ENCODE results near the gene PTGDS.

DNA sequence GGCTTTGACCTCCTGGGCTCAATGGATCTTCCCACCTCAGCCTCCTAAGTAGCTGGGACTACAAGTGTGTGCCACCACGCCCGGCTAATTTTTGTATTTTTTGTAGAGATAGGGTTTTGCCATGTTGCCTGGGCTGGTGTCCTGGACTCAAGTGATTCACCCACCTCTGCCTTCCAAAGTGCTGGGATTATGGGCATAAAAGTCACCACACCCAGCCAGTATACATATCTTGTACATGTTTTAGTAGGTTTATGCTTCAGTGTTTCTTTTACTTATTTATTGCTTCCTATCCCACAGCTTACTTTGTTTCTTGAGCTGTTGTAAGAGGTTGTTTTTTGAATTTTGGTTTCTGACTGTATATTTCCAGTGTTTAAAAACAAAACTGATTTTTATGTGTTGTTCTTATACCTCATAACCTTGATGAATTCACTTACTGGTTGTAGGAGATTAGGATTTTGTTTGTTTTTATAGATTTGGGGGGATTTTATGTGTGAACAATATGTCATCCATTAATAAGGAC, 45.6 kb upstream of the PTGDS start:
- TF ChIP-seq CTCF (IDR thresholded peaks at IDR 0.05) (no peak), ZFX (IDR thresholded peaks at IDR 0.05; ENCODE audit: borderline replicate concordance) (no peak)
